HL-60 (cell line): ENCODE measurements around the gene BCL2.

Experiments used
- DNase-seq, 2 experiments: peaks; one replicate each; pipeline ENCODE4 v3.0.0-alpha.2; 2010 to 2020; ENCODE audit warnings: low read depth in 1 of 2, low spot score in 1 of 2
- H3K27ac ChIP-seq: fragments of 250-450 bp; sonication (Bioruptor Pico); replicated peaks from 2 replicates; pipeline ENCODE4 v1.5.1; 2020; ENCODE audit warnings: mild to moderate bottlenecking, moderate library complexity
- H3K27me3 ChIP-seq: fragments of 250-450 bp; sonication (Bioruptor Pico); 2 replicates; pipeline ENCODE4 v1.5.1; 2021; ENCODE audit warnings: mild to moderate bottlenecking, moderate library complexity; ENCODE audit not compliant: insufficient read depth, poor library complexity, severe bottlenecking
- H3K4me3 ChIP-seq: replicated peaks from 2 replicates; pipeline ENCODE4 v1.5.1; 2011; ENCODE audit warnings: mild to moderate bottlenecking, control low read depth, low read length; ENCODE audit not compliant: insufficient read depth
- GABPA ChIP-seq: IDR thresholded peaks from 2 replicates; pipeline ENCODE4 v1.6.1; 2012; ENCODE audit warnings: low read depth
- POLR2AphosphoS5 ChIP-seq: IDR thresholded peaks from 2 replicates; pipeline ENCODE4 v1.6.1; 2012; ENCODE audit warnings: low read depth
- SPI1 ChIP-seq: IDR thresholded peaks from 2 replicates; pipeline ENCODE4 v1.6.1; 2012; ENCODE audit warnings: low read depth, mild to moderate bottlenecking, borderline replicate concordance
- TF ChIP-seq, protein P1 (sequence below): IDR thresholded peaks from one replicate; pipeline ENCODE4 v1.5.1; 2011; ENCODE audit warnings: low read length, control low read depth, inconsistent platforms; ENCODE audit not compliant: insufficient read depth
- TF ChIP-seq, protein P2 (sequence below): IDR thresholded peaks from 2 replicates; pipeline ENCODE4 v1.6.1; 2012; ENCODE audit warnings: low read depth; ENCODE audit not compliant: insufficient replicate concordance

Gene BCL2

DNA sequence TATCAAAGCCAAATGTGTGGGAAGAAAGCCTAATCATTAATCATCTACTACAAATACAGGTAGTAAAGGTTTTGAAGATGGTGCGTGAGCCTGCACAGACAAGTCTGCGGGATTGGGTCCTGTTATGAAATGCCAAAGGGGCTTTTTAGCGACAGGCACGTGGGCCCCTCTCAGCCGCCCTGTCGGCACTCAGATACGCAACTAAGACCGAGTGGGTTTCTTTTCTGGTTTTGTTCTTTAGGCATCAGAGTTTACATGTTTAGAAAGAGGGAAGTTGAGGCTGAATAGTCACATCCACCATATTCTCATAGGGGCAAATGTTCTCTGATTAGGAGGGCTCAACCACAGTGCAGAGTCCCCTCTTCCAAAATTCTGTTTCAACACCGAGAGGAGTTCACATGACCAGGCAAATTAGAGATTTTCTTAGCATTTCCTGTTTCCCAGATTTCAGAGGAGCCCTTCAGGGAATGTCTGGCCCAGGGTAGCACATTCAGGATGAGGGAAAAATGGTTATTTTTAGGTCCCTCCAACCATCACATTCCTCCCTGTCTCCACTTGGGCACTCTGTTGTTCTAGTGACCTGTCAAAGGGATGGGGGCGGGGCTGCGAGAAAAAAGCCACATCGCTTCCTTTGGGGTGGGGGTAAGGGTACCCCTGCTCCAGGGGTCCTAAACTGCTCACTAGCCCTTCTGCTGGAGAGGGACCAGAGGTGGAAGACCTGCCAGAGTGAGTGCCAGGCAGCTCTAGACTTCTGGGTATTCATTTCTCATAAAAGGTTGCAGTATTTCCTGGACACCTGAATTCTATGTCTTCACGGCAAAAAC is 159.2 kb downstream of the BCL2 start:
- Histone ChIP-seq H3K4me3 (no peak overlapping the region), H3K27me3 (no peaks in the 10 kb centered on the region), H3K27ac (no peak overlapping the region)

DNA sequence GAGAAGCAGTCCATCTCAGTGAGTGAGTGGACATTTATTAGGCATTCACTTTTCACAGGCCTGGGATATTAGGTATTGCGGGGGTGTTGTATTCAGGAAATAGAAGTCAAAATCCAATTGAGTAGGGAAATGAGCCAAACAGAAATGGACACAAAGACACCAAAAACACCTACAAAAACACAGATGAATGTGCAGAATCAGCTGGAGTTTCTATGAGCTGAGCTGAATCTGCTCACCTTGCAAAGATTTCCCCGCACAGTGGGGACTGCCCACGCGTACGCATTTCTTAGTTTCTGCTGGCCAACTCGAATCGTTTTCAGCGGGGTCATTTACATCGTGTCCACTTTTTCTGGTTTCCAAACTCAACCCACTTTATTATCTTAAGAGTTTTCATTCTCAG is 160.0 kb downstream of the BCL2 start:
- Histone ChIP-seq H3K4me3 (no peak overlapping the region), H3K27ac (no peak overlapping the region)

More for the DNA sequence above, 159.2 kb downstream of the BCL2 start:
- no peak for TF ChIP-seq SPI1
- DNase-seq: no peak

DNA sequence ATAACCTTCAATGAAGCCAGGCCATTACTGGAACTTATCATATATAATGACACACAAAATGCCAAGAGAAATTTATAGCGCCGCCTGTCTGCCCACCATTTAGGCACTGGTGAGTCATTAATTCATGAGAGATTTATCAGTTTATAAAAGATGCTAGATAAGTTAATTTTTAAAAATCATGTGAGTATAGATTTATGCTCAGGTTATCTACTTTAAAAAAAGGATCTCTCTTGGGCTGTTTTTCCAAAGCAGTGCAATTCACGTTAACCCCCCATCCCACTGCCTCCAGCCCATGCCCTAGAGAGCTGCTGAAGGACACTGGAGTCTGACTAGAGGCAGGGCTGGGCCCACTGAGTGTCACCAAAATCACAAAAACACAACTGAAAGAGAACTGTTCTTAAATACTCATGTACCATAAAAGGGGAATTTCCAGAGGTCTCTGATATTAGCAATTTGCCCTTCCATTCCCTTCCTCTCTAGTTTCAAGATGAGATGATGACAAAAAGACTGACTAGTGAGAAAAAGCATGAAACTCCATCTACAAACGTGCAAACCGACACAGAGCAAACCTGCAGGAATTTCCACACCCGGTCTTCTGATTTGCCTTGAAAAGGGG is 160.8 kb downstream of the BCL2 start:
- TF ChIP-seq POLR2AphosphoS5 (no peak), SPI1 (no peak), GABPA (no peak)
- TF ChIP-seq, protein P1, sequence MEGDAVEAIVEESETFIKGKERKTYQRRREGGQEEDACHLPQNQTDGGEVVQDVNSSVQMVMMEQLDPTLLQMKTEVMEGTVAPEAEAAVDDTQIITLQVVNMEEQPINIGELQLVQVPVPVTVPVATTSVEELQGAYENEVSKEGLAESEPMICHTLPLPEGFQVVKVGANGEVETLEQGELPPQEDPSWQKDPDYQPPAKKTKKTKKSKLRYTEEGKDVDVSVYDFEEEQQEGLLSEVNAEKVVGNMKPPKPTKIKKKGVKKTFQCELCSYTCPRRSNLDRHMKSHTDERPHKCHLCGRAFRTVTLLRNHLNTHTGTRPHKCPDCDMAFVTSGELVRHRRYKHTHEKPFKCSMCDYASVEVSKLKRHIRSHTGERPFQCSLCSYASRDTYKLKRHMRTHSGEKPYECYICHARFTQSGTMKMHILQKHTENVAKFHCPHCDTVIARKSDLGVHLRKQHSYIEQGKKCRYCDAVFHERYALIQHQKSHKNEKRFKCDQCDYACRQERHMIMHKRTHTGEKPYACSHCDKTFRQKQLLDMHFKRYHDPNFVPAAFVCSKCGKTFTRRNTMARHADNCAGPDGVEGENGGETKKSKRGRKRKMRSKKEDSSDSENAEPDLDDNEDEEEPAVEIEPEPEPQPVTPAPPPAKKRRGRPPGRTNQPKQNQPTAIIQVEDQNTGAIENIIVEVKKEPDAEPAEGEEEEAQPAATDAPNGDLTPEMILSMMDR: no peak
- TF ChIP-seq, protein P2, sequence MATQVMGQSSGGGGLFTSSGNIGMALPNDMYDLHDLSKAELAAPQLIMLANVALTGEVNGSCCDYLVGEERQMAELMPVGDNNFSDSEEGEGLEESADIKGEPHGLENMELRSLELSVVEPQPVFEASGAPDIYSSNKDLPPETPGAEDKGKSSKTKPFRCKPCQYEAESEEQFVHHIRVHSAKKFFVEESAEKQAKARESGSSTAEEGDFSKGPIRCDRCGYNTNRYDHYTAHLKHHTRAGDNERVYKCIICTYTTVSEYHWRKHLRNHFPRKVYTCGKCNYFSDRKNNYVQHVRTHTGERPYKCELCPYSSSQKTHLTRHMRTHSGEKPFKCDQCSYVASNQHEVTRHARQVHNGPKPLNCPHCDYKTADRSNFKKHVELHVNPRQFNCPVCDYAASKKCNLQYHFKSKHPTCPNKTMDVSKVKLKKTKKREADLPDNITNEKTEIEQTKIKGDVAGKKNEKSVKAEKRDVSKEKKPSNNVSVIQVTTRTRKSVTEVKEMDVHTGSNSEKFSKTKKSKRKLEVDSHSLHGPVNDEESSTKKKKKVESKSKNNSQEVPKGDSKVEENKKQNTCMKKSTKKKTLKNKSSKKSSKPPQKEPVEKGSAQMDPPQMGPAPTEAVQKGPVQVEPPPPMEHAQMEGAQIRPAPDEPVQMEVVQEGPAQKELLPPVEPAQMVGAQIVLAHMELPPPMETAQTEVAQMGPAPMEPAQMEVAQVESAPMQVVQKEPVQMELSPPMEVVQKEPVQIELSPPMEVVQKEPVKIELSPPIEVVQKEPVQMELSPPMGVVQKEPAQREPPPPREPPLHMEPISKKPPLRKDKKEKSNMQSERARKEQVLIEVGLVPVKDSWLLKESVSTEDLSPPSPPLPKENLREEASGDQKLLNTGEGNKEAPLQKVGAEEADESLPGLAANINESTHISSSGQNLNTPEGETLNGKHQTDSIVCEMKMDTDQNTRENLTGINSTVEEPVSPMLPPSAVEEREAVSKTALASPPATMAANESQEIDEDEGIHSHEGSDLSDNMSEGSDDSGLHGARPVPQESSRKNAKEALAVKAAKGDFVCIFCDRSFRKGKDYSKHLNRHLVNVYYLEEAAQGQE: no peak
- no peak for DNase-seq
- no peak overlapping the region for H3K4me3 ChIP-seq
- no peak overlapping the region for H3K27ac ChIP-seq
- H3K27me3 ChIP-seq: no peaks in the 10 kb centered on the region

More for the DNA sequence above, 160.0 kb downstream of the BCL2 start:
- no peak for DNase-seq
- no peak for TF ChIP-seq POLR2AphosphoS5
- TF ChIP-seq, protein P2: no peak
- TF ChIP-seq, protein P1: no peak
- no peak for TF ChIP-seq GABPA
- TF ChIP-seq SPI1: no peak
- H3K27me3 ChIP-seq: no peaks in the 10 kb centered on the region

DNA sequence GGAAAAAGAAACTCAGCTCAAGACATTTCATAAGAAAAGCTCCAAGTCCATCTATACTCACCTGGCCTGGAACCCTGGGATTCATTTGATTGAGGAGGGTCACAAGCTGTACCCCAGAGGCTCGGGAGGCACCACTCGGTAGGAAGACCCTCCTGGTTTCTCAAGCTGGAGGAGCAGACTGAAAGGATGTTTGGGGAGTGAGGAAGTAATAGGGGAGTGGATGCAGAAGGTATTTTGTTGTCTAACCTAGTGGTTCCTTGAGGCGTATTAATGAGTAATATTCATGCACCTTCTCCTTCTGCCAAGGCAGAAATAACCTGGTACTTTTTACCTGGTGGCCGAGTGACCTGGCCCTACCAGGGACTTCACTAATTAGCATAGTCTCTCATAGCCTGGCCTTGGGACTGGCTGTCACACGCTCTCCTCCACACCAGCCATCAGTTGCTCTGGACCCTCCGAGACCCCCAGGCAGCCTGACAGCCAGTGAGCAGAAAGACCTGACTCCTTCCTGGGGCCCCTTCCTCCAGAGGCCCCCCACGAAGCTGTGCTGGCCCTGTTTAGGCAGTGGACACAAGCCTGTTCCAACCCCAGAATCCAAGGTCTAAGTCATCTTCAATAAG is 161.4 kb downstream of the BCL2 start:
- TF ChIP-seq, protein P1: no peak
- TF ChIP-seq, protein P2: no peak
- TF ChIP-seq SPI1 (no peak), GABPA (no peak), POLR2AphosphoS5 (no peak)
- Histone ChIP-seq H3K27ac (no peak overlapping the region), H3K4me3 (no peak overlapping the region), H3K27me3 (no peaks in the 10 kb centered on the region)
- no peak for DNase-seq
